HG03280 (cell line): Measurements from ENCODE around the gene KRTAP12-4.
"Not testable (repeated sequence)": the region's sequence is repeated elsewhere in the genome, so short reads cannot be mapped to it uniquely, and the experiment has no call there.

Experiments used
- ATAC-seq: cut with Tn5 transposase; IDR thresholded peaks from one replicate; pipeline ENCODE4 v1.9.1; 2021; ENCODE audit warnings: mild to moderate bottlenecking, moderate library complexity; ENCODE audit not compliant: unreplicated experiment

KRTAP12-4 gene

GRCh38 chr21:44637018-44637850 lies 17.2 kb downstream of the KRTAP12-4 start, which contains the start of gene KRTAP10-10:
Gene KRTAP10-10 (plus strand): TSS chr21:44637356. CDS start chr21:44637418, 62 bp downstream.
- ATAC-seq = no peak

GRCh38 chr21:44636209-44637017 lies 18.0 kb downstream of the KRTAP12-4 start:
- no peak for ATAC-seq

- no peak for ATAC-seq
These were observed 22.4 kb downstream of the KRTAP12-4 start for GRCh38 chr21:44632067-44632466.

GRCh38 chr21:44630440-44630839 lies 24.0 kb downstream of the KRTAP12-4 start:
- ATAC-seq = no peak

DNA sequence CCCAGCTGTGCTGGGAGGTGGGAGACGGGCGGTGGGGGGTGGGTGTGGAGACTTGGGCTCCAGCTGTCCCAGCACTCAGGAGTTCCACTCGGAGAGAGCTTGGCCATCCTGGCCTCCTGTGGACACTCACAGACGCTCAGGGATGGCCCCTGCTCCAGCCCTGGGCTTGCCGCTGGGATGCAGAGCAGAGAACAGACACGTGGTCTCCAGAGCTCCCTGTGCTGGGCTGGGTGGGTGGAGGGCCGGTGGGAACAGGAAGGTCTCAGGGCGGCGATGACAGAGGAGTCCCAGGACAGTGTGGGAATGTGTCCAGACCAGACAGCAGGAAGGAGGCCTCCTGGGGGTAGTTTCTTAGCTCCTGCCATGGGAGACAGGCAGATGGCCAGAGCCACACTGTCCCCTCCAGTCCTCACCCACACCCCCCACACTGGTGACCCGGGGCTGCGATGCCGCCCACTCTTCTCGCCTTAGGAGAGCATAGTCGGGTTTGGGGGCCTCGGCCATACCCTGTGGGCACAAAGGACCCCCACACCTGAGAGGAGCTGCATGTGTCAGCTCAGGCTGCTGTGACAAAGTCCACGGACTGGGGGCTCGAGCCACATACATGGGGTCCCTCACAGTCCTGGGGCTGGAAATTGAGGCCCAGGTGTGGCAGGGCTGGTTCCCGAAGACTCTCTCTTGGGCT lies 25.6 kb downstream of the KRTAP12-4 start:
- ATAC-seq = no peak

GRCh38 chr21:44627831-44628233 lies 26.6 kb downstream of the KRTAP12-4 start:
- not testable (repeated sequence) for ATAC-seq

- not testable (repeated sequence) for ATAC-seq
These were observed 27.2 kb downstream of the KRTAP12-4 start for GRCh38 chr21:44627181-44627822.

- no peak for ATAC-seq
These were observed 27.8 kb downstream of the KRTAP12-4 start, which contains the start of gene KRTAP10-9 for GRCh38 chr21:44626673-44627143. Gene KRTAP10-9 (plus strand): TSS chr21:44627093. CDS start chr21:44627172, 79 bp downstream.

DNA sequence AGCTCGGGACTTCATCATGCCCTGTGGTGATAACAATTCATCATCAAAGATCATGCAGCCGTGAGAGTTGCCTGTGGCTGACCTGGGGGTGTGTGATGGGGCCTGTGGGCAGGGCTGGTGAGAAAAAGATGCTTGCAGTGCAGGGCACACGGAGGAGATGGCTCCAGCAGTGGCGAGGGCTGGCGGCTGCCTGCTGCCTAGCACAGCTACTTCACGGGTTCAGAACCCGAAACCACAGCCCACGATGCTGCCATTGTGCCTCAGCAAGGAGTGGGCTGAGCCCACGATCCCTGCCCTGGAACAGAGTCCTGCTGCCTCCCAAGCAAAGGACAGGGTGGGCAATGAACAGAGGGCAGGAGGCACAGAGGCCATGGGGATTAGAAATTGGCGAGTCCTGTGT lies 28.2 kb downstream of the KRTAP12-4 start:
- ATAC-seq = no peak

GRCh38 chr21:44625756-44626155 lies 28.7 kb downstream of the KRTAP12-4 start:
- ATAC-seq = no peak

DNA sequence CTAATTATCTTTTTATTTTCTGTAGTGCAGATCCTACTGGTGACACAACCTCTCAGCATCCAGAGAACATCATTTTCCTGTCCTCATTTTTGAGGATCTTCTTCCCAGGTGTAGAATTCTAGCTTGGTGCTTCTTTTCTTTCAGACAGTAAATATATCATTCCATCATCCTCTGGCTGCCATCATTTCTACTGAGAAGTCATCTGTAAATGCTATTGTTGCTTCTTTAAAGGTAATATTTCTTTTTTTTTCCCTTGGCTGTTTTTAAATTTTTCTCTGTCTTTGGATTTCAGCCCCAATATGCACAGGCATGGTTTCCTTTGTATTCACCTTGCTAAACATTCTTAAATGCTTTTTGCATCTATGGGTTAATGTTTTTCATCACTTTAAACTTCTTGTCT lies 30.9 kb downstream of the KRTAP12-4 start:
- no peak for ATAC-seq

DNA sequence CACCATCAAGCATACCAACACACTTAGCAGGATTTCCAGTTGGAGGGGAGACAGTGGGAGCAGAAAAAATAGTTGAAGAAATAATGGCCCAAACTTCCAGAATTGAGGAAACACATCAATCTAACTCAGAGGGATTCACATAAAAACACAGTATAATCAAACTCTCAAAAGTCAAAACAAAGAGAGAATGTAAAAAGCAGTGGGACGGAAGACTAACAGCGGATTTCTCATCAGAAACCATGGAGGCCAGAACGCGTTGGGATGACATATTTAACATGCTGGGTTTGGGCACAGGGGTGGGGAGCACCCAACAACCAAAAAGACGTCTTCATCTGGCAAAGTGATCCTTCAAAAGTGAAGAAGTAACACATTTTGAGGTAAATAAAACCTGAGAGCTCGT lies 34.6 kb downstream of the KRTAP12-4 start:
- ATAC-seq = no peak

DNA sequence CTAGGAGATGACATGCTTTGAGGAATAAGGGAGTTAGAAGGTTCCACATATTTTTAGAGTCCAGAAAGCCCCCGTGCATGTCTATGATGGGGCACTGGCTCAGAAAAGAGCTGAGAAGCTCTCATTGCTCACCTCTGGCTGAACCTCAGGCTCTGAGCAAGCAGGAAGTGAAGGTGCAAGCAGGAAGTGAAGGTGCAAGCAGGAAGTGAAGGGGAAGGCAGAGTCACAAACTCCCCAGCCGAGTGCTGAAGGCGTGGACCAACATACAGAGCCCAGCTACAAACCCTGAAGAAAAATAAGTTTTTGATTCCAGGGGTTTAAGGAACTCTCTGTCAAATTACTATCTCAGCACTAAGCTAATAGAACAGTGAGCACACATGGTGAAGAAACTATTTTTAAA lies 35.5 kb downstream of the KRTAP12-4 start:
- ATAC-seq = no peak

- ATAC-seq = no peak
These were observed 36.0 kb downstream of the KRTAP12-4 start for GRCh38 chr21:44618504-44618903.

DNA sequence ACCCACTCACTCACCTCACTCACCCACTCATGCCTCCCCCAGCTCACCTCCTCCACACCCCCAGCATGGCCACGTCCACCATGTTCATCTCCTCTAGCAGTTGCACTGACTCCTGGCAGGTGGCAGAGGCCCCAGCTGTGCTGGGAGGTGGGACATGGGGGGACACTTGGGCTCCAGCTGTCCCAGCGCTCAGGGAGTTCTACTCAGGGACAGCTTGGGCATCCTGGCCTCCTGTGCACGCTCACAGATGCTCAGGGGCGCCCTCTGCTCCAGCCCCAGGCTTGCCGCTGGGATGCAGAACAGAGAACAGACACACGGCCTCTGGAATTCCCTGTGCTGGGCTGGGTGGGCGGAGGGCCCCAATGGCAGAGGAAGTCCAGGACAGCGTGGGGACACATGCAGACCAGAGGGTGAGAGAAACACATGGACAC lies 37.4 kb downstream of the KRTAP12-4 start:
- ATAC-seq = no peak

GRCh38 chr21:44616591-44616926 lies 37.9 kb downstream of the KRTAP12-4 start:
- ATAC-seq = no peak

DNA sequence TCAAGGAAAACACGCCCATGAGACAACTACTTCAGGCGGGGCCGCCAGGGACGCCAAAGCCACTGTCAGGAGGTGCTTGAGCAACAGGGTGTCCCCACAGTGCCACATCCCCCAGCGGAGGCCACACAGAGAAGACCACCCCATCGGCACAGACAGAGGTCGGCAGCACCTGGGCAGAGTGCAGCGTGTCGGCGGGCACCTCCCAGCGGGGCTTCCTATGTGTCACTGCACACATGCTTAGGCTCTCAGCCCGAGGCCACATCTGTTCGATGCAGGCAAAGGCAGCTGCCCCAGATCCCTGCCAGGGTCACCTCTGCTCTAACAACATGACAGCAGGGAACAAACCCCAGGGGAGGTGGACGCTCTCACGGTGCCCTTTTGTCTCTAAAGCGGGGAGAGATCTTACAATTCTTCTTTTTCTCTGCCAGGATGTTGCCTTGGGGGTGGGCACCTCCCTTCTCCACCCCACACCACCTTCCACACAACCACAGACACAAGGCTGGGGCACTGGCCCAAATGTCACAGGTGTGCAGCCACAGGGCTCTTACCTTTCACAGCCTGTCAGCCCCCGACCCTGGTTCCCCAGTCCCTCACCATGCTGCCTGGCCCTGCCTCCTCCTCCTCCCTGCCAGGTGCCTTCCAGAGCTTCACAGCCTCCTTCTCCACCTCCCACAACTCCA lies 38.4 kb downstream of the KRTAP12-4 start:
- no peak for ATAC-seq

DNA sequence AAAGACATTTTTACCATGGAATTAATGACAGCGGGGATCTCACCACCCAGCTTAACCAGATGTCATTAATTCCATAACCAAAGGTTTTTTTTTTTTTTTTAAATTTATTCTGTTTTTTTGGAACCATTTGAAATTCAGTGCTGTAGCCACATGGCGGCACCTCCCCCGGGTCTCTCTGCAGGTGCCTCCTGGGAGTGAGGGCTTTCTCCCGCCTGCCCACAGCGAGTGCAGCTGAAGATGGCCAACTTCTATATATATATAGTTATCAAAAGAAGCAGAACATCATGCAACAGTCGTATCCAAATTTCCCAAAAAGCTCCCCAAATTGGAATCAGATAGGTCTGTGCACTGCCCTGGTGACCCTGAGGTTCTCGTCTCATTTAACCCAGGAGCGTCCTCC lies 39.0 kb downstream of the KRTAP12-4 start:
- ATAC-seq = no peak

- ATAC-seq = no peak
These were observed 39.5 kb downstream of the KRTAP12-4 start for GRCh38 chr21:44614961-44615391.

DNA sequence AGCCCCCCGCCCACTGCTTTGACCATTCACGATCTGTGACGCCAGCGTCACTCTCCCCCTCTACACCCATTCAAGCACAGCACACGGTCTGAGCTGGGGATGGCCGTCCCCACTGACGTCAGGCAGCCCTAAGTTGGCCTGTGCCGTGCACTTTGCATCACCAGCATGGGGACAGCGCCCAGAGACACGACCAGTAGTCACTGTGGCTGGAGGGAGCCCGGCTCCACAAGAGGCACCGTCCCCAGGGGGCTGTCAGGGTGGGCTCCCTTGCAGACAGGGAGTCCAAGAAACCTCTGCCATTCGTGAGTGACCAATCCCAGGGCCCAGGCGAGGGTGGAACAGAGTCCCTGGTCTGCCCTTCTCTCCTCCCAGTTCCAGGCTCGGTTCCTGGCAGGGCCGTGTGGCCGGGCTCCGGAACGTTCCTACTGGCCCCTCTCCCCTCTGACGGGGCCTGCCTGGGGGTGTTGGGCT lies 40.3 kb downstream of the KRTAP12-4 start:
- ATAC-seq = no peak
